Left renal cortex interstitium (tissue), 4 donors: Measurements from ENCODE around the gene UBASH3B. TPM values are rescaled to one million over a fixed set of nuclear protein-coding genes. Genes with fewer than 3 reads are reported as not detected.

ENCODE experiments used
- DNase-seq, 4 donors: peaks; one replicate each; pipeline ENCODE4 v3.0.0-alpha.2; 2013; ENCODE audit warnings: low read depth in 4 of 4, low spot score in 2 of 4, missing footprints in 1 of 4
- polyA plus RNA-seq, 4 donors: library from polyadenylated mRNA; unstranded; fragments of 120-200 nt; gene quantifications; one replicate each; pipeline ENCODE4 v1.2.1, GENCODE V29; 2013; ENCODE audit not compliant: insufficient read length in 4 of 4

UBASH3B gene
- polyA plus RNA-seq, 4 donors: 6.9 to 8.9 (median 7.3) TPM

DNA sequence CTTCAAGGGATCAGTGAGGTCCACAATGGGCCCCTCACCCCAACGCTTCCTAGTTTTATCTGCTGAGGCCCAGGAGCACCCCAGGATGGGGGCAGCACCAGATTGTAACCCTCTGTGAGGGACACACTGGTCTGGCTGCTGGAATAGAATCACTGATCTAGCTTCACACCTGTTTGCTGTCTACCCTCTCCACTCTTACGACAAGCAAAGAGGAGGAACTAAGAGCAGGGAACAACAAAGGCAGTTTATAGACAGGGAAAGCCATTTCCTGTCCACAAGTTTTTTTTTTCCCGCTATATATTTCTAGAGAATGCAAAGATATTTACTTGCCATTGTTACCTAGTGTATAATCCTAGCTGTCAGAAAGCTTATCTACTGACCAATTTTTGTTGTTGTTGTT, 121.8 kb downstream of the UBASH3B start:
- no peak for DNase-seq

DNA sequence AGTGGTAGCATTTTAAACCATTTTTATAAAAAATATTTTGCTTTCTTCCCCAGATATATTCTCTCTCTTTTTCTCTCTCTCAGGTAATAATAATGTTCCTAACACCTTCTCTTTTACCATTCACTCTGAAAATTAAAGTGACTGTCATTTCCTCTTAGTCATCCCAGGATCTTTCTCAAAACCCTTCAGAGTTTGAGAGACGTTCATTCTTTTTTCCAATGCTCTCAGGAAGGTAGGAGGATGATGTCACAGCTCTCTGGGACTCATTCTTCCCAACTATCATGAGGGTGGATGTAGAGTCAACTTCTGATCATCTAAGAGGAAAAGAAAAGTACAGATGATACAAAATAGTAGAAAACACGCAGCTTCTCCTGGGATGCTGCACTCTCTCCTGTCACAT, 122.6 kb downstream of the UBASH3B start:
- DNase-seq: no peak

DNA sequence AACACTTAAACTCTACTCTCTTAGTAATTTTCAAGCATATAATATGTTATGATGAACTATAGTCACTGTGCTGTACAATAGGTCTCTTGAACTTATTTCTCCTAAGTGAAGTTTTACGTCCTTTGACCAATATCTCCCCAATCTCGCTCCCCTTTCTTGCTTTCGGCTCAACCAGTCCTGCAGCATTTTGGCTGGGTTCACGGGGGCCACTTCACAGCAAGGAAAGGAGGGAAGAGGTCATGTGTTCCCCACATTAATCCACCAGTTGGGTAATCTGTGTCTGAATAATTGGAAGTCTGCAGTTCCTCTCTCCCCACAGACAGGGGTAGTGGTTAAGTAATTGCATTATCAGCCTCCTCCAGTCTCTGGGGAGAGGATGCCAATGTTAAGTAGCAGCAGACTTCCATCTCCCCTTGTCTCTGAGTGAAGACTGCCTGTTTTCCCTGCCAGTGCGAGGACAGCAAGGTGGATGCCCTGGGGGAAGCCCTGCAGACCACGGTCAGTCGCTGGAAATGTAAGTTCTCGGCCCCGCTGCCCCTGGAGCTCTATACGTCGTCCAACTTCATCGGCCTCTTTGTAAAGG, 123.6 kb downstream of the UBASH3B start:
- DNase-seq: no peak

DNA sequence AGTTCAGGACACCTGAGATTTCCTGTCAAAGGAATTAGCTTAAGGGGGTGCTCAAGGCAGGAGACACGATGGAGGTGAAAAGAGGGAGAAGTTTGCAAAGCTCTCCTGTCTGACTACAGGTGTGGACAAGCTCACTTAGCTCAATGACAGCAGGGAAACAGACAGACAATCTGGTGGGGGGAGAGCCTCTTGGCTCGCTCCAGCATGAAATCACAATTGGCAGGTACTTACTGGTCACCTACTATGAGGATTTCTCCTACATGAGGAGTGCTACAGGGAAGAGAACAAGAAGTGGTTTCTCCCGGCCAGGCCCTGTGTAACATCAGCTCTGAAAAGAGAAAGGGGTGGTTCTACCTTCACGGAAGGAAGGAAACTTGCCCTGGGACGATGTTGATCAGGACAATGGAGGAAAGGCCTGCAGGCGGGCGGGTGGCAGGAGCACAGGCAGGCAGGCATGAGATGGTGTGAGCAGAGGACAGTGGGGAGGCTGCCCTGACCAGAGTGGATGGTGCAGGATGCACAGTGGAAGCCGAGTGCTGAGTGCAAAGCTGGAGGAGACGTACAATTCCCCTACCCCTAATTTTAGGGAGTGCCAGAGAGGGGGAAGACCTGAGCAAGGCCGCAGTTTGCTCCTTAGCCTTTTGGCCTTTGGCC, 124.9 kb downstream of the UBASH3B start:
- DNase-seq: no peak

DNA sequence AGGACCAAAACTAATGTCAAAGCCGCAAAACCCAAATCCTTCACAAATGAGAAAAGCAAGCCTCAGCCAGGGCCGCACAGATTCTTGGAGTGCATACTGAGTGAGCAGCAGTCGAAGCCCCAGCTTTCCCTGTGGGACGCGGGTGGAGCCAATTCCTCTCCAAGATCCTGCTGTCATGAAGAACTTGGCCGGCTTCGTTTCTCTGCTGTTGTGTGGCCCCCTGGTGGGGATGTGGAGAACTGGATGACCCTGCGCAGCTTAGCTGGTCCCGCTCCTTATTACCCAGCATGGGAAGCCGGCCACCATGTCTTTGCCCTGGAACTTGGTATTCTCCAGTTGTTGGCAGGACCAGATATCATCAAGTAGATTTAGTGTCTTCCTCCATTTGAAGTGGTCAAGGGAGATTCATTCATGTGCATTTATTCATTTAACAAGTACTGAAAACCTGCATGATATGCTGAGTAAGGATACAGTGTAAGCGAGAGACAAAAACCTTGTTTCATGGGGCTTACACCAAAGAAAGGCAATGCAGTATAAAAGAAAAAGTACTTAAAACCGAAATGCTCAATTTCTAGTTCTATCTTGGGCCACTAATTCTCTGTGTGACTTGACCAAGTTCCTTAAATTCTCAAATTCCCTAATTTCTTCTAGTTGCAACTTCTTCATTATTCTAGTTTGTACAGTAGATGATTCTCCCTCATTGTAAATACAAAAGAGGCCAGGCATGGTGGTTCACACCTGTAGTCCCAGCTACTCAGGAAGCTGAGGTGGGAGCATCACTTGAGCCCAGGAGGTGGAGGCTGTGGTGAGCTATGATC, 126.1 kb downstream of the UBASH3B start:
- peak; percentile 72 to 86 (median 76) for DNase-seq

DNA sequence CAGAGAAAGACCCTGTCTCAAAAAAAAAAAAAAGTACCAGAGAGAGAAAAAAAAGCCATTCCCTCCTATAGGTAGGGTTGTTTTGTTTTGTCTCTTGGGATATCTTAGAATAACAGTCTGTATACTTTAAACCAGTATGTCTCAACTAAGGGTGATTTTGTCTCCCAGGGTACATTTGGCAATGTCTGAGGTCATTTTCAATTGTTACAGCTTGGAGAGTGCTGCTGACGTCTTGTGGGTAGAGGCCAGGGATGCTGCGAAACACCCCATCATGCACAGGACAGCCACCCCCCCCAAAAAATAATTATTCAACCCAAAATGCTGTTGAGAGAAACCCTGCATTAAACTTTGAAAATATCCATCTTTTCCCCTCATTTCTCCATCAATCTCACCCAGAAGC, 126.7 kb downstream of the UBASH3B start:
- no peak for DNase-seq

DNA sequence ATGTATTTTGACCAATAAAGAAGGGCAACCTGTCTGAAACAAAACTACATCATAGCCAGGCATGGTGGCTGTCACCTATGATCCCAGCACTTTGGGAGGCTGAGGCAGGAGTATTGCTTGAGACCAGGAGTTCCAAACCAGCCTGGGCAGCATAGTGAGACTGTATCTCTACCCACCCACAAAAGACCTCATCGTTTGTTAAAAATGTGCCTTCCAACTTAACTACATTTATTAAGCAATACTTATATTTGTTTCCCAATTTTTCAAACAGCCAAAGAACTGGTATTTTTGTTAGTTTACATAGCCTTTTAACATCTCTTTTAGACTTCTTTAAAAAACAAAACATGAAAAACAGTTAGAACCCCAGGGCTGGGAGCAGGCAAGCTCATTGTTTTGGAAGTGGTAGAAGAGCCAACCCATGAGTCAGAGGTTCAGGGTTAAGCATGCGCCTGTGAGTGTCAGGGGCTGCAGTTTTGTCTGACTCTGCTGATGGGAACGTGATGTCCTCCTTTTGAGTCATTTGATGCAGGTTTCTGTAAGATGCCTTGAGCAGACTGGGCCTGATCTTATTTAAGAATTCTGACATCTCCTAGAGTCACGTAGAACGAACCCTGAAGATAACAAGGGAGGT, 128.9 kb downstream of the UBASH3B start:
- no peak for DNase-seq

DNA sequence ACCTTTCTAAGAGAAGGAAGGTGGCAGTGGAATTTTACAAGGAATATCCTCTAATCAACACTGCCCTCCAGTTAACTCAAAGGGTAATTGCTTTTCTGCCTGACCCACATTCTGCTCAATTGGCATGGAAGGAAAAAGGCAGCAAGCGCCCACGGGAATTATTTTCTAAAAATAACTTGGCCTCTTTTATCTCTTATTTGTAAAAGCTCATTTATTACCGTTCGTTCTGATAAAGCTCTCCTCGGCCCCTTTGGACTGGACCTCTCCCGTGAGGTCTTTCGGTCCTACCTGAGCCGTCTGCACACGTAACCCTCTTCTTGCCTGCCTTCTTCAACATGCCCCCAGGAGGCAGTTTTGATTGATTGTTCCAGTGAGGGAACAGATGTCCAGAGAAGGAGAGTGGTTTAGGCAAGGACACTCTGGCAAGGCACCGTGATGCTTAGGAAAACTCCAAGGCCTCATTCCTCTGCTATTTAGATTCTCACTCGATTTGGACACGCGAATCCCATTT, 129.6 kb downstream of the UBASH3B start:
- no peak for DNase-seq

DNA sequence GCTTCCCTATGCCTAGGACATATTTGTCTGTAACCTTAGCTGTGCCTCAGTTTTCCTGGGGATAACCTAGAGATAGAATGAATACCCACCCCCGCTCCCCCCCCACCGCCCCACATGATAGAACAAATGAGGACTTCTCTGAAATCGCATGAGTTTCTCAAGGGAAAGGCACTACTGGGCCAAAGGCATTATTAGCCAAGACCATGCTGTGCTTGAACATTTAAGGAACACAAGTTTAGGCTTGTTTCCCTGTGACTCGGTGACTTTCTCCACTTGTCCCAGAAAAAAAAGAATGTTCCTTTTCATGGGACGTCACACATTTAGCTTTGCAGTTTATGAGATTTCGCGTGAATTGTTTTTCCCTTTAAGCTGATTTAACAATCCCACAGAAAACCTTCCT, 131.4 kb downstream of the UBASH3B start:
- DNase-seq: no peak

DNA sequence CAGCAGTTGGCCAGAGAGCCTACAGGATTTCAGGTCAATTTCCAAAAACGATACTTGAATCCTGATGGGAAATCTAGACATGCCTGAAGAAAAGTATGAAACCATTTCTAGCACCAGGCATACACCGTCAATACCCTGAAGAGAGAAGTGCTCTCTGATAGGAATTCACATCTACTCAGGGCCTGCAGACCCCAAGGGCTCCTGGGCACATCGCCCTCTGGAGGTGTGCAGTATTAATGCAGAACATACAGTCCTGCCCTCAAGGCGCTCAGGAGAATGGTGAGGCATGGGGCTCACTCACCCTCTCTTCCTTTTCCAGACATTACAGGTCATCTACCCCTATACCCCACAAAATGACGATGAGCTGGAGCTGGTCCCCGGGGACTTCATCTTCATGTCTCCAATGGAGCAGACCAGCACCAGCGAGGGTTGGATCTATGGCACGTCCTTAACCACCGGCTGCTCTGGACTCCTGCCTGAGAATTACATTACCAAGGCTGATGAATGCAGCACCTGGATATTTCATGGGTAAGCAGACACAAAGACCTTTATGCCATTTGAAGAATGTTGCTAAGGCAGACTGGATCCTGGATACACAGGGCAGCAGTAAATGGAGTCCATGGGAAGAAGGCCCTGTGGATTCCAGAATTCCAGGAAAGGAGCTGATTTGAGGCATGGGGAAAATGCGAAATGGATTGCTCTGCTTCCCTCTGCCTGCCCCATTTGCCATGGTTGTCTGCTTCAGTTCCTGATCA, 133.4 kb downstream of the UBASH3B start:
- no peak for DNase-seq

DNA sequence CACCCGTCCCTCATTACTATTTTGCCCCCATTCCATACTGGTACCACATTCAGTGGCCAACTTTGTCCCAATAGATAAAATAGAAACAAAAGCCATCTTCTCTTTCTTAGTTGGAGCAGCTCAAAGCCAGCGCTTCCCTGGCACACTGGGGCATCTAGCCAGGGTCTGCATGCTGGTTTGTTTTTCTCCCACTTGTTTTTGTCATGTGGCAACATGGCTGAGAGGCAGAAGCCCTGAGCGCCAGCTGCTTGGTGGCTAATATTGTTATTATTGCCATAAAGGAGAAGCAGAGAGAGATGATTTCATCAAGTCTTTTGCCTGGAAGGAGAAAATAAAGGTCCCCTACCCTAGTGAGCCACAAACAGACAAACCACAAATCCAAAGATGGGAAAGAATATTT, 134.4 kb downstream of the UBASH3B start:
- no peak for DNase-seq

DNA sequence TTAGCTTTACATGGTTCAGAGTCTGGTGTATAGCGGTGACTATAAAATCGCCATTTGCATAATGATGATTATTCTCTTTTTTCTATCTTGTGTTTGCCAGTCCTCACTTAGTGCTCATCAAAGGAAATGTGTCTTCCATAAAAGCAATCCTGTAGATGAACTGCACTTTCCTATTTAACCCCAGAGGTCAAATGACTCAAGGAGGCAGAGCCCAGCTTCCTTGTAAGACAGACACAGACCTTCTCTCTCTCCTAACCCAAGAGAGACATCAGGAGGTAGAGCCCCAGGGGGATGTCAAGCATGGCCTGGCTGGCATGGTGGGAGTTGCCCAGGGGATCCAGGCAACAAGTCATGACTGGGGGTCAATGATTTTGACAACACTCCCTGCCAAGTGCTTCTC, 135.9 kb downstream of the UBASH3B start:
- DNase-seq: no peak

DNA sequence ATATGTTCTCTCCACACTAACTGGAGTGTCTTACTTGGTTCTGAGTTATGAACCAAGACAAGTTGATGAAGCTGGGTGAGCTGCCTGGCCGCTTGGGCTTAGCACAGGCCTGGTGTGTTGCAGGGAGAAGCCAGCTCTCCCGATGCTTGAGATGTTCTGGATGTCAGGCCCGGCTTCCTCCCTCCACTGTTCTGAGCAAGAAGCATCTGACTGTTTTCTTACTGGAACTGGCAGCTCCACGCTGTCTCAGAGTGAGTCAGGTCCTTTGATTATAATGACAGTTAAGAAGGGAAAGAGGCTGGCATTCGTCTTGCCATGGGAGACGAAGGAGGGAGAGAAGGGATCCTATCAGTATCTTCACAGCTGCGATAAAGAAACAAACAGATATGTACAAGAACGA, 136.3 kb downstream of the UBASH3B start:
- no peak for DNase-seq

DNA sequence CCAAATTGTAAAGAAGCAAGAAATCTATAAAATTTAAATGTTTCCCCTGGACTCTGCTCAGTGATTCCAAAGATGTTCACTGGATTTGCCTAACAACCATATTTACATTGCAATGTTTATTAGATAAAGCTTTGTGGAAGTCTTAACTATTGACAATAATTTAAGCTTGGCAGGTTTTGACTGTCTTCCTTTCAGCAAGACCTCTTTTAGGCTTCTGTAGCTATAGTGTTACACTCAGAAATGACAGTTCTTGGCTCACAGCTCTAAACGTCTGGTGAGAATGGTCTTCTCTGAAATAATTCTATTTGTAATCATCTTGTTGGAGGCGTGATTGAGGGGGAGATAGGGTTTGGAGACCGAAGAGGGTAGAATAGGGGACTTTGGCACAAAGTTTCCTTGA, 138.0 kb downstream of the UBASH3B start:
- no peak for DNase-seq

DNA sequence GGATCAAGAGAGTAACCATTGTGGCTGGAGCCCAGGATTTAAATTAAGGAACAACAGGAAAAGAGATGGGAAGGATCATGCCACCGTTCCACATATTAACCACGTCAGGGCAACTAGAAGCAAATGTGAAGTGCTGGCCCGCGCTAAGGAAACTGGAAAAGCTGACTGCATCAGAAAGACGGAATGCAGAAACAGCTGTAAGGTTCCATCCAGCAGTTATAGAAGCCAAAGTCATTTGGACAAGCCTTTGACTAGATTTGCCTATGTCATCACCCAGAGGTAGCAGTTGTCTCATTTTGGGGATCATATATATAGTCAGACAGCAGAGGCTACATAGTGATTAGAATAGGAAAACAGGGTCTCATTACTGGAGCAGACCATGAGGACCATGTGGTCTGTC, 139.8 kb downstream of the UBASH3B start:
- DNase-seq: no peak

DNA sequence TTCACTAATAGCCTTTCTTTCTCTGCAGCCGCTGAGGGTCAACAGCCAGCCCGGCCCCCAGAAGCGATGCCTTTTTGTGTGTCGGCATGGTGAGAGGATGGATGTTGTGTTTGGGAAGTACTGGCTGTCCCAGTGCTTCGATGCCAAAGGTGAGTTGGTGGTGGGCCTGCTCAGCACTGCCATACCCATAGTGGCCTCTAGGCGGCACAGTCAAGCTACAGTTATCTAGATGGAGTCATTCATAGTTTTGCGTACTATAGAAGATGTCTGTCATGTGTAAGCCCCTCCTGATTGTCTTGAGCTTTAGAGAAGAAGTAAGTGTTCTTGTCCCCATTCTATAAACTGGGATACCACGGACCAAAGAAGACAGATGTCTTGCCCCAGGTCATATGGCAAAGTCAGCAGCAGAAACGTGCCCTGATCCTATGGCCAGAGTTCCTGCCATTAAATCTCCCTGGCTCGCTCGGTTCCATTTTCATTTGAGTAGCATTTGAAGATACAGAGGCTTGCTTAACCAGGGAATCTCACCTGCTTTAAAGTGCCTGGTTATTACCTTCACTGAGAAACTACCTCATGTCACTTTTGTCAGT, 140.7 kb downstream of the UBASH3B start:
- DNase-seq: no peak

DNA sequence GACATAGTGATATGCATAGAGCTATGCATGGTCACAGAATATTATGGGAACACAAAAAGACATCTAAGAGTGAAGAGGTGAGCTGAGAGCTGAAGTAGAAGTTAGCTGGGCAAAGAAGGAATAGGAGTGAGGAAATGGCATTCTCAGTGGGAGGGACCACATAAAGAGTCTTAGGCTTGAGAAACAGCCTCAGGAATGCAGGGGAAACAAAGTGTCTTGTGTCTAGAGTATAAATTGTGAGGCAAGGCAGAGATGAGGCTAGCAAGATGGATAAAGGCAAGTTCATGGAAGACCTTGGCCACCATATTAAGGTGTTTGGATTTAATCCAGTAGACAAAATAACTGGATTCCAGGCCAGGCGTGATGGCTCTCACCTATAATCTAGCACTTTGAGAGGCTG, 142.1 kb downstream of the UBASH3B start:
- no peak for DNase-seq

DNA sequence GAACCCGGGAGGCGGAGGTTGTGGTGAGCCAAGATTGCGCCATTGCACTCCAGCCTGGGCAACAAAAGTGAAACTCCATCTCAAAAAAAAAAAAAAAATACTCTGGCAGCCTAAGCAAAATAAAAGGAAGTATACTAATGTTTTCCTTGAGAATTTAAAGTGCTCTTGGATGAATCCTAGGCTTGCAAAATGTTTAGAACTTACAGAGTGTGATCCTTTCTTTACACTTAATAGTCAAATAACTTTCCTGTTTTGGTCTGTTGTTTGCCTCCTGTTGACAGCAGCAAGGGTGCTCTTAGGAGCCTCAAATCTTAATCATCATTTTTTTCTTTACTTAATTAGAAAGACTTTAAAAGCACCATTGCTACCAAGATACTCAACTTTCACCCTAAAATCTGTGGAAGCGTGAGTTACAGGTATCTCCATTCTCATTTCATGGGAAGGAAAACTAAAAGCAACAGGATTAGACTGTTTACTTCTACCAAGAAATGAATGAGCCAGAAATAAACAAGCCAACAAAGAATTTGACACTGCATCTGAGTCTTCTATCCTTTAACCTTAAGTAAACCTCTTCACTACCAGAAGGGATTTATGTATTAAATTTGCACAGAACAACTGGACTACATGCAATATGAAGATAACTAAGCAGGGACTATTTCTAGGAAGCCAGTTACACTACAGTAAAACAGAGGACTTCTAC, 144.0 kb downstream of the UBASH3B start:
- no peak for DNase-seq

DNA sequence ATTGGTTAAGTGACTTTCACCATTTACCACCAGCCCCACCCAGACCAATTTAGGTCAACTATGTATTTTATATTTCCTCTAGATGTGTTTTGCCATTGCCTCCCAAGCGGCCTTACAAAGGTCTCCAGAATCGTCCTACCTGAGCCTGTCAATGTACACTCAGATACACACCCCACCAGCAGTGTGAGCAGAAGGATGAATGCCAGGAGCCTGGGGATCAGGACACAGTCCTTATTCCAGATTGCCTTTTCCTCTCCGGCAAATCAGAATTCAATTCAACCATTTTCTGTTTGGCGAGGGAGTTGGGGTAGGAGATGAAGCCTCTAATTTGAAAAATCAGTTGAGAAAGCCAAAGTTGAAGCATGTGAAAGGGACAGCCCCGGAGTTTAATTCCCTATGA, 147.4 kb downstream of the UBASH3B start:
- no peak for DNase-seq

DNA sequence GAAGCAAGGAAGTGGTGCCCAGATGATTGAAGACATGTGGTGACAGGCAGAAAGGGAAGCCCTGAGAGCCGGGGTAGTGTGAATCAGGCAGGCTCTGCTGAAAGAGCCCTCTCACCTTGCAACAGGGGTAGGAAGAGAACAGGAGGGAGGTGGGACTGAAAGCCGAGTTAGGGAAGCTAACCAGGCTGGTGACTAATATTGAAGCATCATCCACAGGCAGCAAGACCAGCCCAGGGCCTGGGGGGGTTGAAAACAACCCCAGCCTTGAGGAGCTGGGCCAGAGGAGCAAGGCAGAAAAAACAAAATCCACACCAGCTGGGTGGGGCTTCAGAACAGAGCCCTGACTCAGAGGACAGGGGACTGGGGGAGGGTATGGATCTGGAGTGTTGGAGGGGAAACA, 147.8 kb downstream of the UBASH3B start:
- no peak for DNase-seq
